Stimulated activated CD4-positive, alpha-beta T cell treated with anti-CD3 and anti-CD28 coated beads, TNF-alpha, amount 100 ng/mL, for 4 hours (primary cell): ENCODE data around the gene SRGAP3.

Source experiments
- DNase-seq, 3 experiments: peaks; one replicate each; pipeline ENCODE4 v3.0.0-alpha.2; 2020; ENCODE audit warnings: low read depth in 3 of 3

Gene SRGAP3

DNA sequence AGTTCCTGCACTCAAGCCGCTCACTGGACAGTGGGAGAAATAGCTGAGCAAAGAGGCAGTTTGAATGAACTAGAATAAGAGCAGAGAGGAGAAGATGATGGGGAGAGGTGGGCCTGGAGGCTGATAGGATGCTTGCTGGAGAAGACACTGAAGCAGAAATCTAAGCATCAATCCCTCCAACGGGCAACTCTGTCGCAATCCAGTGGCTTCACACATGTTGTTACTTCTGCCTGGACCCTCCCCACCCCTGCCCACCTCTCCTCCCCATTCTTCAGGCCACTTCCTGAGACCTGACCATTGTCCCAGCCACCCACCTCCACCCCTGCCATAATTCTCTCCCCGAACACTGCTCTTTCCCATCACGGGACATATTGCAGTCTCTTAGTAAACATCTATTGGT, 76.0 kb downstream of the SRGAP3 start:
- no peak for DNase-seq

DNA sequence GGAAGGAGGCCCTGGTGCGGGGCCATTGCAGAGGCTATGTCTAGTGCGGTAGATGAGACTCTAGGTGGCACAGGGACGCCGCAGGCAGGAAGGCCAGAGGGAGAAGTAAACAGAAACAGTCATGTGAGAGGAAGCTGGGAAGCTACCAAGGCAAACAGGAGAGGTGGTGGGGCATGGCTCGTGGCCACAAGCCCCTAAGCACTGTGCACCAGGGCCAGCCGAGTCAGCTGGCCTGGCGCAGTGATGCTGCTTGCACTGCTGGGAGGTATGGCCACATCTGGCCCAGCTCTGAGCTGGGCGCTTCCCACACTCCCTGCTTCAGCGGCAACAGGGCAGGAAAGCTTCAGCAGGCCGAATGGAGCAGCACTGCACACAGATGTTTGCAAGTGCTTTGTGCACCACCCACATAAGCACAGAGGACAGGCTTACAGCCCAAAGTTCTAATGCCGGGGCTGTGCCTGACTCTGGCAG, 76.6 kb downstream of the SRGAP3 start:
- DNase-seq = no peak

DNA sequence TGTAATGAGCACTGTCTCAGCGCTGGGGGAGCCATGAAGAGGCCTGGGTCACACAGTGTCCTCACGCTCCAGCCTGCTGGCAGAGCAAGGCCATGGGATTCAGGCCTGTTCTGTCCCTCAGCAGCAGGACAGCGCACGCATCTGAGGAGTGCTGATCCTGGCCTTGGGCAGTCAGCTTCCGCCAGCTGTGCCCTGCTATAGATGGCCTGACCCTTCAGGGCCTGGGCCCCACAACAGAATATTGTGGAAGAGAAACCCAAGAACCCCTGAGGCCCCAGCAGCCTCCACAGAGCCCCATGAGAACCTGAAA, 78.6 kb downstream of the SRGAP3 start:
- no peak for DNase-seq

DNA sequence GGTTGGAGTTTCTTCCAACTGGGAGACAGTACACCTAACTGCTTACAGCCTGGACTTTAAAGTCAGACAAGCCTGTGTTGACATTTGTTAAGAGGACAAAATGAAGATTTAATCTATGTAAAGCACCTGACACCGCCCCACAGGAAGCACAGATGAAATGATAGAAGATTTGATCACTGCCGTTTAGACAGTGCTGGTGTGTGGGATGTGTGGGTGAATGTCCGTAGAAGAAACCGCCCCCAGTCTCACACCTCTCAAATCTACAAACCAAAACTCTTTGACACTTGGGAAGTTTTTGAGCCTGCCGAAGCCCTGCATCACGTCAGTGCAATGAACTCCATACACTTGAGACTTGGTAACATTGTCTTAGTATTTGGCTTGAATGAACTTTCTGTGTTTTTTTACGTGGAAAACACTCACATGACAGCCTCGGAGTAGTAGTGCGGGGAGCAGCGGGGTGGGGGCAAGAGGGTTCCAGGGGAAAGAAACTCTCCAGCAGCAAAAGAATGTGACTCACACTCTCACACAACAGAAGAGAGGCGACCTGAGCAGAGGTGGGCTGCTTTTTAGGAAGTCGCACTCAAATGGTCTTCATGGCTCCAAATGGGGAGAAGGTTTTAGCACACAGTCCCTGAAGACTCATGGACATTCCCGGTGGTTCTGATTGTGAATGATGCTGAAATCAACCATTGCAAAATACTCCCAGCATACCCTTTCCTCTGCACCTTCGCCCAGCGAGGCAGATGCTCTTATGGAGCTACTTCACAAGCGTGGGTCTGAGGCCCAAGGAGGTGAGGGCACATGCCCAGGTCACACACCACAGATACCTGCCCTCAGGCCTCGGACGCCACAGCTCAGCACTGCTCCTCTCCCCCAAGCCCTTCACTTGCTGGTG, 79.2 kb downstream of the SRGAP3 start:
- peak in 1 of 3 experiments; percentile 5 for DNase-seq

DNA sequence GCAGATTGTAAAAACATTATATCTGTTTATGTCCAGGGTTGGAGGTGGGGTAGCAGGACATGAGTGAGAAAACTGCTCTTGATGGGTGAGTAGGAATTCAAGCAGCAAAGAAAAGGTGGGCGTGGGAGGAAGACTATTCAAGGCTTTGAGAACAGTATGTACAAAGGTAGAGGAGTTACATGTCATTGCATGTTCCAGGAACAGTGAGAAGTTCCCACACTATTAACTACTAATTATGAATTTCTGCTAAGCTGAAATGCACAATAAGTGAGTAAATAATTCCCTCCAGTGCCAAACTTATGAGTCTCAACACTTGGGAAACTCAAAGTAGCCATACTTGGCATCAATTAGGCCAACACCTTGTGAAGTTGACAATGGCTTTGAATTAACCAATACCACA, 80.1 kb downstream of the SRGAP3 start:
- no peak for DNase-seq

DNA sequence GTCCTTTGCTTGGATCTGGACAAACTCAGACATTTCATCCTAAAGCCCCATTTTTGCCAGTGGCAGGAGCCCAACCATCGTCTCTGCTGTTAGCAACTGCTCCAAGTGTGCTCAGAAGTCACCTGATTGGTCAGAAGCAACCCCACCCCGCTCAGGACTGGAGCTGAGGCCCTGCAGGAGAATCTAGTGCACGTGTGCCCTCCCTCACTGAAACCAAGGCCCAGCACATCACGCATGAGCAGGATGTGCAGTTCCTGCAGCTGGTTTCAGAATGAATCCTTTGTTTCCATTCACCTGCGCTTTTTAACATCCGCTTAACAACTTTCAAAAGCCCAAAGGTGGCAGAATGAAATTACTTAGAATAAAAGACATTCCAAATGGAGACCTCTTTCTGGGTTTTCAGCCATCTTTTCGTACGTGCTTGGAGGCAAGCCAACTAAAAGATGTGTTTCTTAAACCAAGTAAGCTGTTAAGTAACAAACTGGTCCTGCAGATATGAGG, 81.2 kb downstream of the SRGAP3 start:
- DNase-seq = peak in 2 of 3 experiments; percentile 11 to 32

DNA sequence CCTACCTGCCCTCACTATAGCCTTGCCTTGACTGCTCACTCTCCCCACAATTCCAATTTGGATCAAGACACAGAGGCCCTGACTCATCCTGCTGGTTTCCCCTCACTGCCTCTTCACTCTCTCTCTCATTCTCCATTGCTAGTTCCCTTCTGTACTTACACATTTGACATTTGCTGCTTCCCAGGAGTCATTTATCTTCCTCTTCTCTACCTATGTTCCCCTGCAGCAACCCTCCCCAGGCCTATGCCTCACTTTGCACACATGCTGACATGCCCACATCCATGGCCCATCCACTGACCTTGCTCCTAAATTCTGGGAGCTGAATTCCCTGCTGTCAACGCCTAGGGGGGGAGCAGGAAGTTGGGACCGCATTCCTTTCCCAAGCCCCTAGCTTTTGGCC, 82.2 kb downstream of the SRGAP3 start:
- no peak for DNase-seq

DNA sequence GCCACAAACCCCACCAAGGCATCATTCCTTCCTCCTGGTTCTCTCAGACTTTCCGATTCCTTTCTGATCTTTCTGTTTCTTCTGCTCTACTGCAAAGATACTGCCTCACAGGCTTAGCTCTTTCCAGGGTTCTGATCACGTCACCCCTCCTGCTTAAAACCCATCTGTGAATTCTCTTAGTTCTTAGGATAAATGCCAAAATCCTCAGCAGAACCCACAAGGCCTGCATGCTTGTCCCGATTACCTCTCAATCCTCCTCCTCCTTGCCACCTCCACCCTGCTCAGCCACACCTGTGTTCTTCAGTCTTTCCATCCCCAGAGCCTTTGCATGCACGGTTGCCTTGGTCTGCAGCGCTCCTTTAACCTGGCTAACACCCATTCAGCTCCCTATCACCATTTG, 84.0 kb downstream of the SRGAP3 start:
- DNase-seq = no peak

DNA sequence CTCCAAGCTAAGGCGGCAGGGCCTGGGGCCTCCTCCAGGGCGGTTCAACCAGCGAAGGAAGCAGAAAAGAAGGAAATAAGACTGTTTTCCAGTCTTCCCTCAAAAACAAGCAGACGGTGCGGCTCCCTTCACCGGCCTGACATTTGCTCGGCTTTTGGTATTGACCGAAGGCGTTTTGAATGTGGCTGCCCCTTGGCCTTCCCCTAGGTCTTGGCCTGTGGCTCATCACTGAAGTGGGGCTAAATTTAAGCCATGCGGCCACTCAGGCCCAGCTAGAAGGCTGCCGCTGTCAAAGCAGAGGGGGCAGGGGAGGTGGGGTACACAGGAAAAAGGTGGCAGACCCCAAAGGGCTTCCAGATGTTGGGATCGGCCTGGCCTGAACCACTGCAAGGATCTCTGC, 86.2 kb downstream of the SRGAP3 start:
- DNase-seq = no peak

DNA sequence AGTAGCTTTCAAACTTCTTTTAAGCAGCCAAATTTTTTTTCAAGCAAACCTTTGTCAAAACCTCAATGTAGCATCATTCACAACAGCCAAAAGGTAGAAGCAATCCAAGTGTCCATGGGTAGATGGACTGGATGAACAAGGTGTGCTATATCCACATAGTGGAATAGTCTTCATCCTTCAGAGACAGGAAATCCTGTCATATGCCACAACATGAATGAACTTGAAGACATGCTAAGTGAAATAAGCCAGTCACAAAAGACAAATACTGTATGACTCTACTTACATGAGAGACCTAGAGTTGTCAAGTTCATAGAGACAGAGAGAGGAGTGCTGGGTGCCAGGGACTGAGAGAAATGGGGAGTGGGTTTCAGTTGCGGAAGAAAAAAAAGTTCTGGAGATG, 87.6 kb downstream of the SRGAP3 start:
- no peak for DNase-seq

DNA sequence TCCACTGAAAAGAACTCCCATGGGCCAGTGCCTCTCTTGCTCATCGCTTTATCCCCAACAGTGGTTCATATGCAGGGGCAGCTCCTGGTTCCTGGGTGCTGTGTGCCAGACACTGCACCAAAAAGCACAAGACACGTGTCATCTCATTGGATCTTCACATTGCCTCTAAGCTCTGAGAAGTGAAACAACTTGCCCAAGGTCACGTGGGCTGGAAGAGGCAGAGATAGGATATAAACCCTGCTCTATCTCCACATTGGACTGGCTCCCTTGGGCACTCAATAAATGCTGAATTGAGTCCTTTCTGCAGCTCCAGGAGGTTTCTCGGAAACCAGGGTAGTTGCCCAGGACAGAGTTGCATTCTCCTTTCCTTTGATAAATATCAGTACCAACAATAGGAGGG, 88.1 kb downstream of the SRGAP3 start:
- DNase-seq = no peak

DNA sequence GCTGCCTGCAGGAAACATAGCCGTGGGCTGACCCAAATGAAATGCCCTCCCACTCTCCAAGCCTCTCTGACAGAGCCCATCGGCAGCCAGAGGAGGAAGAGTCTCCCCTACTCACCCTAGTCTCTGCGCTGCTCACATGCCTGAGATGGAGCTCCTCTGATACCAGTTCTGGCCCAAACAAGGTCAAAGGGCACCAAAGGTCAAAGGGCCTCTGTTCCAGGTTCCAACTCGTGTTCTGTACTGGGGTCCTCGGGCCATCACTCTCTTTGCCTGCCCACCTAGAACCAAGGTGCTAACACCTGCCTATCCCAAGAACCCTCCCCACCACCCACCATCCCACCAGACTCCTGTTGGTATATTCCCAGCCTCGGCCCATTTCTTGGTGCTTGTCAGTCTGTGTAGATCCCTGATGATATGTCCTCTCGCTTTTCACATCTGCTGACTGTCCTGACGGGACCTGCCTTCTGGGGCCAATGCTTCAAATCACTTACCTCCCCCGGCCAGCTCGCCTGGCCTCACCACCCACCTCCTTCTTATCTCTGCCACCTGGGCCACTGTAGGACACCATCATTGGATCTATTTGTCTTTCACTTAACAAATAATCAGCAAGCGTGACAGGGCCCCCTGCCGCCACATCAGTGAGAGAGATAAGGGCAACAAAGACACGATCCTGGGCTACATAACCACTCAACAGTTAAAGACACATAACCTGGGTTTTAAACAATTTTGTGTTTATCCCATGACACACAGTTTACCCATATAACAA, 90.4 kb downstream of the SRGAP3 start:
- DNase-seq = no peak

DNA sequence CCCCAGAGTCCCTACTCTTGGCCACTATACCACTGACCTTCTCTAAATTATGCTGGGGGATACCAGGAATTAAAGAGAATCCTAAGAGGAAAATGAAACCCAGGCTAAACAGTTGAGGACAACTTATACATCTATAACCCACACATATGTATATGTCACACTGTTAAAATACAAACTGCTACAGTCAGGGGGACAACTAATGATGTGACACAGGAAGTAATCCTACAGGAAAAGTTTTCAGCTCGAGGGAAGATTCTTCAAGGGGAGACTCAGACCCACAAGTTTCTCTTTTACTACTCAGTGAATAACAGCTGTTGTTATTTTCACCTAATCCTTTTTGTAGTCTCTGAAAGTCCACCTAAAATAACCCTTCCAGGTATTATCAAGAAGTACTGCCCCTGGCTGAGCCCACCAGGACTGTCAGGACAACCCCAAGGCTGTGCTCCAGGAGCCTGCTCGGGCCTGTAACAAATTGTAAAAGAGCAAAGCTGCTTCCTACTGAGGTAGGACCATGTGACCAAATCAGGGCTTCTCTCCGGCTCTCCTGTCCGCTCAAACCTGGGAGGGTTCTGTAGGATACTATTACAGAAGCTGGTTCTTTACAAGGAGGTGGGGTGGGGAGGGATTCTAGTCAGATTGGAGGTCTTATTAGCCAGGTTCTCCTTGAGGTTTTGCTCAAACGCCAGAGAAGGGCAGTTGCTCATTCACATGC, 91.6 kb downstream of the SRGAP3 start:
- DNase-seq = no peak

DNA sequence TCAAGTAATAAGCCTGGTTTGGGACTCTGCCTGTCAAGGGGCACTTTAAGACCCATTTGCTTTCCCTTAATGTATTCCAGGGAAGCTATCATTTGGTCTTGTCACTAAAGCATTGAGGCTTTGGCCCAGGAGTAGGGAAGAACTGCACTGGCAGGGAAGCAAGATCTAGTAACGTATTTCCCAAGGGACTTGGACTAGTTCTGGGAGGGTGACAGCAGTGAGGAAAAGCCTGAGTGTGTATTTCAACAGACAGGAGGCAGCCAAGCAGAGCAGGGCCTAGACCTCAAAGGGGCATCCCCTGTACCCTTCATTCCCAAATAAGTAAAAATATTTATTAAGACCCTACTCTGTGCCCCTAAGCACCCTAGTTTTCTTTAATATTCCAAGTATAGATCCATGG, 92.8 kb downstream of the SRGAP3 start:
- DNase-seq = no peak

DNA sequence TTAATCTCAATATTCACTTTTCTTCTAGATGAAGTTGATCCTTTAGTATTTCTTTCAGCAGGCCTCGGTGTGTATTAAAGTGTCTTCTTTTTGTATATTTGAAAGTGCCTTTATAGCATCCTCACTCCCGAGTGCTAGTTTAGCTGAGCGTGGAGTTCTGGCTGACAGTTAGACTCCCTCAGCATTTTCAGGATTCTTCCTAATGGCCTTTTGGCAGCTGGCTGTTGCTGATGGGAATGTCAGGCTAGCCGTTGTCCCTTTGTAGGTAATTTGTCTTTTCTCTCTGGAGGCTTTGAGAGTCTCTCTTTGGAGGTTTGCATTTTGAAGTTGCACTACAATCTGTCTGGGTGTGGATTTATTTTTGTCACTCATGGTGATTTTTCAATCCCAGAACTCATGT, 94.4 kb downstream of the SRGAP3 start:
- DNase-seq = no peak

DNA sequence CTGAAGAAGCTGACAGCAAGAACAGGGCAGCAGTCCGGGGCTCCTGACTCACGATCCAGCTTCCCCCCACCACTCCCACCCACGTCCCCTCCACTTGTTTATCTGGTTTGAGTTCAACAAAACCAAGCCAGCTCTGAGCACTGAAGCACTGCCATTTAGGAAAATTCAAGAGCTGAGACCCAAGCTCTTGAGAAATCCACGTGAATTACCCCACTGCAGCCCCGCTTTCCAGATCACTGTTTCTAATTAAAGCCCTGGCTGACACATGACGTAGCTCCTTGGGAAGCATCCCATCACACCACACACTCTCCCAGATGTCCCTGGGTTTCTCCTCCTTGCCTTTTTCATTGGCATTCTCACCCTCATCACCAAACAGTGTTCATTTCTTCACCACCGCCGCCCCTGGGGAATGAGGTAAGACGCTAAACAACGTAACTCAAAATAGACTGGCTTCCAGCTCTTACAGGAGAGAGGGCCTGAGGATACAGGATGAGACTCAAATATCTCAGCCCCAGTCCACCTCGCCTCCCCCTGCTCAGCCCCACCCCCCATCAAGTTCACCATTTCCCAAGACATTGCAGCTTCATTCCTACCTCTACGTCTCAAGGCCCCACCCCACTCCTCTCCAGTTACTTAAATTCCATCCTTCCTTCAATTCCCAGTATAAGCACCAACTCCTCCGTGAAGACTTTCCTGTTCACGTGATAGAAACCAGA, 95.4 kb downstream of the SRGAP3 start:
- no peak for DNase-seq

DNA sequence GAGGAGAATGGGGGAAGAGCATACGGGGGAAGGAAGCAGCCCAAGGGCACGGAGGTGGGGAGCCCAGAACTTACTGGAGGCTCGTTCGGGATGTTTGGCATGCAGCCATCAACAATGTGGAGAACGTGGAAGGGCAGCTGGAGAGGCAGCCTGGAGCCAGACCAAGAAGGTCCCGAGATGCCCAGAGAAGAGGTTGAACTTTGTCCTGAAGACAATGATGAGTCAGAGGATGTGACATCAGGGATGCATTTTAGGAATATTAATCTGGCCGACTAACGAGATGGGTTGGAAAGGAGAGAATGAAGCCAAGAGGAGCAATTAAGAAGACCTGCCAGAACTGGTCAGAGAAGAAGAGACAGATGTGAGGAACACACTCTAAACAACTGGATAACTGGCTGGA, 98.2 kb downstream of the SRGAP3 start:
- DNase-seq = no peak

DNA sequence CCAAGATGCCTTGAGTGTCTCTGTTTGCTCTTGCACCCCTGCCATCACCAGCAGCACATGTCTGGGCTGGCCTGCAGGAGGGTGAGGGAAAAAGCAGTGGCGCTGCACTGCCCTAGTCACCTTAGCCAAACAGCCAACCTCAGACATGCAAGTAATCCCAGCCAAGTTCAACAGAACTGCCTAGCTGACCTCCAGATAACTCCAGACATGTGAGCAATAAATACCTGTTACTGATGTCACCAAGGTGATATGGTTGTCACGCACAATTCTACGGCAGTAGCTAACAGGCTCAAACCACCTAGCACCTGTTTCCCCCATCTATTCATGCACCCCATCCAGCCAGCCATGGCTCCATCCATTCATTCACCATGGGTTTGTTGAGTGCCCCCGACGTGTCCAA, 99.9 kb downstream of the SRGAP3 start:
- no peak for DNase-seq

DNA sequence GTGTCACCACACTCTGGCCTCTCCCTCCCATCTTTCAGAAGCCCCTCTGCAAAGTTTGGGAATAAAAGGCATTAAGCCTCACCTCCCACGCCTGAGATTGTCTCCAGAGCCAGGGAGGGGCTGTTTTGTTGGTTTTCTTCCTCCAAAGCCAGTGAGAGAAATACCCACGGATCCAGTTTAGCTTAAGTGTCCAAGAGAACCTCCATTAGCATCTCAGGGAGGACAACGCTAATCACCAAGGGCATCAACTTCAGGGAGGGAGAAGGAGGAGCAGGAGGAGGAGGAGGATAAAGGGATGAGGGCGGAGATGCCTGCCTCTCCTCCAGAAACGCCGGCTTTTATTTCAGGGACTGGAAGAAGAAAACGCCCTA, 101.6 kb downstream of the SRGAP3 start:
- DNase-seq = no peak

DNA sequence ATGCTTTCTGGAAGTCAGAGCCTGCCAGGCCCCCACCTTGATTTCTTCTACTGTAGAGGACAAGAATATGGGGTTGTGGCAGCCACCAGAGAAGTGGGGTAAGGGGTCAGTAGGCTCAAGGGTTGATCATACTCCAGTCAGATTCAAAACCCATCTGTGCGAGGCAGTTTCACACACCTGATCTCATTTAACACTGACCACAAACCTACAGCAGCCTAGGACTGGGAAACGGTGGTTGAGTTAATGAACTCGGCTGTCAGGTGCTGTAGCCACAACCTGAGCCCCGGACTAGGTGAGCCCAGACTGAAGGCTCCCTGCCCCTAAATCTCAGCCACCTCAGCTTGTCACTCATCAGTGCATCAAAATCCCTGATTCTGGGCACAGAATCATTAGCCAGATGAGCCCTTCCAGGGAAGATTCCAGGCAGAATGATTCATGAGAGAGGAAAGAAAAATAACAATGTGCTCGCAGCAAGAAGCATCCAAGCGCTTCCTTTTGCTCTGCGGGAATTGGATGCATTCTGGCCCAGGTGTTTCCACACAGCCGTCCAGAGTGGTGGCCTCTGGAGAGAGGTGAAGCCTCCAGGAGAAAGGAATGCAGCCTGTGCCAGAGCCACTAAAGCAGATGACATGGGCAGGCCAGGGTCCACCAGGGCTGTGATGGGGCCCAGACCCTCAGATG, 102.1 kb downstream of the SRGAP3 start:
- no peak for DNase-seq

DNA sequence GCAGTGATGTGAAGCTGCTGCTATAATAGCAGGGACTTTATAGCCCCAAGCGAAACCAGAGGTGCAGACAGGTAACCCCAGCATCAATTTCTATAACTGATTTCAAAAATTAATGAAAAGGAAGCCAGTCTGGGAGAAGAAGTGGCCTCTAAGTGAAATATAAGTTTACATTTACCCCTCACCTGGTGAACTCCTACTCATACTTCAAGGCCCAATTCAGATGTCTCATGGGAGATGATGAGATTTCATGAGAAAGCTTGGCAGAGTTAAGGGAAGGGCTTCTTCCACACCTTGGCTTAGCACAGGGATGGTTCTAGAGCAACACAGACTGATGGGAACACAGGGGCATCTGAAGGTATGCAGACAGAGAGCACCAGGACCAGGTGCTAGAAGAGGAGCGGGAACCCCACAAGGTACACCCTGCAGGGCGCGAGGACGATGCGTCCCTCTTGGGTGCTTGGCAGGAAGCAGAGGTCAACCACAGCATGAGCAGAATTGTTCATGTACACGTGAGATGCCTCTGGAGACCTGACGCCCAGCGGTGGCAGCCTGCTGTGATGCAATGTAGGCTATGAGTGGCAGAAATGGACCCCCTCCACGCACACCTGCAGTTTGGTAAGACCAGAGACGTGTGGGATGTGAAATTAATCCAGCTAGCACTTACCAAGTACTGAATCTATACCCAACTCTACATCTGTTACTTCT, 102.9 kb downstream of the SRGAP3 start:
- no peak for DNase-seq
